DND-41 (cell line): ENCODE data around the gene PHKG2.

Source experiments
- ATAC-seq: fragments of 200-7000 bp; cut with Tn5 transposase; 3 replicates; pipeline ENCODE4 v1.9.1; 2021; ENCODE audit warnings: low read depth; ENCODE audit not compliant: insufficient read depth
- DNase-seq: peaks from one replicate; pipeline ENCODE4 v3.0.0-alpha.2; 2020
- H2AFZ ChIP-seq: 2 replicates; pipeline ENCODE4 v1.6.0; 2012; ENCODE audit warnings: low read depth, low read length
- H3K27ac ChIP-seq: 2 replicates; pipeline ENCODE4 v1.5.1; 2012; ENCODE audit warnings: low read length, inconsistent platforms
- H3K27me3 ChIP-seq: fragments of 200-600 bp; sonication (generic); 2 replicates; pipeline ENCODE4 v1.6.0; 2012; ENCODE audit warnings: low read length, mild to moderate bottlenecking, inconsistent platforms; ENCODE audit not compliant: insufficient read depth, poor library complexity
- H3K36me3 ChIP-seq: 2 replicates; pipeline ENCODE4 v1.5.1; 2012; ENCODE audit warnings: low read length, inconsistent platforms; ENCODE audit not compliant: insufficient read depth
- H3K4me1 ChIP-seq: 2 replicates; pipeline ENCODE4 v1.5.1; 2012; ENCODE audit warnings: mild to moderate bottlenecking, low read length; ENCODE audit not compliant: insufficient read depth
- H3K4me2 ChIP-seq: 2 replicates; pipeline ENCODE4 v1.6.0; 2012; ENCODE audit warnings: mild to moderate bottlenecking, moderate library complexity, low read length, inconsistent platforms; ENCODE audit not compliant: insufficient read depth
- H3K4me3 ChIP-seq, 2 experiments: fragments of 200-600 bp in 1 of 2; shearing (Covaris generic) in 1 of 2; 2 replicates each; pipeline ENCODE4 v1.5.1; 2012 to 2016; ENCODE audit warnings: inconsistent platforms in 2 of 2, low read length in 2 of 2, mild to moderate bottlenecking in 2 of 2, low read depth in 1 of 2, moderate library complexity in 1 of 2
- H3K79me2 ChIP-seq: 2 replicates; pipeline ENCODE4 v1.6.0; 2012; ENCODE audit warnings: low read length, inconsistent platforms; ENCODE audit not compliant: insufficient read depth
- H3K9ac ChIP-seq: 2 replicates; pipeline ENCODE4 v1.6.0; 2012; ENCODE audit warnings: low read depth, mild to moderate bottlenecking, inconsistent platforms, low read length, moderate library complexity
- H3K9me3 ChIP-seq: 2 replicates; pipeline ENCODE4 v1.5.1; 2012; ENCODE audit warnings: low read length, moderate library complexity, mild to moderate bottlenecking, inconsistent platforms; ENCODE audit not compliant: insufficient read depth, severe bottlenecking
- H4K20me1 ChIP-seq: 2 replicates; pipeline ENCODE4 v1.6.0; 2012; ENCODE audit warnings: low read length; ENCODE audit not compliant: insufficient read depth
- EZH2 ChIP-seq: IDR thresholded peaks from 3 replicates; pipeline ENCODE4 v1.6.1; 2012; ENCODE audit warnings: borderline replicate concordance, low read depth, mild to moderate bottlenecking, moderate library complexity, low read length, inconsistent platforms; ENCODE audit not compliant: severe bottlenecking
- TF ChIP-seq, protein P1 (sequence below): IDR thresholded peaks from 2 replicates; pipeline ENCODE4 v1.5.1; 2012; ENCODE audit warnings: borderline replicate concordance, low read length, moderate library complexity, mild to moderate bottlenecking; ENCODE audit not compliant: poor library complexity, severe bottlenecking; ENCODE audit errors: extremely low read depth

Gene PHKG2

DNA sequence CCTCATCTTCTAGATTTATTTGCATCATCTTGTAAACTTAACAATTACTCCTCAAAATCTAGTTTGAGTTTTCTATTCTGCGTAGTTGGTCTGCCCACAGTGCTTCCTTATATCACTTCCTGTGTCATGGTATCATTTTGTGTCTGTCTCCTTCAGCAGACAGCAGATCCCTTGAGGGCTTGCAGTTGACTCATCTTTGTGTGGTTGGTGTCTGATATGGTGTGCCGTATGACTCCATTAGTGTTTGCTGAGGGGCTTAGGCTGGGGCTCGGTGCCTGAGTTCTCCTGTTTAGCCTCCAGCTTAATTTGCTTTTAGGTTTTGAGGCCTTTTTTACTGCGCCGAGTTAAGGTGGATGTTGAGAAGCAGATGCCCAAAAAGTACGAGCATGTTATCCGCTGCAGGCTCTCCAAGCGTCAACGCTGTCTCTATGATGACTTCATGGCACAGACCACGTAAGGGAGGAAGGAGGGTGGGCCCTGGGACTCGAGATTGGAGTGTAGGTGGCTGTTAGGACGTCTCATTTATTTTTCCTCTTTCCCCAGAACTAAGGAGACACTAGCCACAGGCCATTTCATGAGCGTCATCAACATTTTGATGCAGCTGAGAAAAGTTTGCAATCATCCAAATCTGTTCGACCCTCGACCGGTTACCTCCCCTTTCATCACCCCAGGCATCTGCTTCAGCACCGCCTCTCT, 32.3 kb upstream of the PHKG2 start:
- peaks cover 4% of the 10 kb centered on the region; the same call in 1 of the 2 replicates for H3K4me1 ChIP-seq
- ATAC-seq (0 out of 3 replicates have a peak, but pooled peaks have one; percentile 44), DNase-seq (no peak)
- no peak overlapping the region for H3K9ac ChIP-seq
- no peak overlapping the region for H3K27ac ChIP-seq
- no peak overlapping the region for H3K4me2 ChIP-seq
- H2AFZ ChIP-seq = no peak overlapping the region
- no peaks in the 10 kb centered on the region for H3K9me3 ChIP-seq
- no peak overlapping the region for H3K4me3 ChIP-seq
- no peak for TF ChIP-seq EZH2
- TF ChIP-seq, protein P1, sequence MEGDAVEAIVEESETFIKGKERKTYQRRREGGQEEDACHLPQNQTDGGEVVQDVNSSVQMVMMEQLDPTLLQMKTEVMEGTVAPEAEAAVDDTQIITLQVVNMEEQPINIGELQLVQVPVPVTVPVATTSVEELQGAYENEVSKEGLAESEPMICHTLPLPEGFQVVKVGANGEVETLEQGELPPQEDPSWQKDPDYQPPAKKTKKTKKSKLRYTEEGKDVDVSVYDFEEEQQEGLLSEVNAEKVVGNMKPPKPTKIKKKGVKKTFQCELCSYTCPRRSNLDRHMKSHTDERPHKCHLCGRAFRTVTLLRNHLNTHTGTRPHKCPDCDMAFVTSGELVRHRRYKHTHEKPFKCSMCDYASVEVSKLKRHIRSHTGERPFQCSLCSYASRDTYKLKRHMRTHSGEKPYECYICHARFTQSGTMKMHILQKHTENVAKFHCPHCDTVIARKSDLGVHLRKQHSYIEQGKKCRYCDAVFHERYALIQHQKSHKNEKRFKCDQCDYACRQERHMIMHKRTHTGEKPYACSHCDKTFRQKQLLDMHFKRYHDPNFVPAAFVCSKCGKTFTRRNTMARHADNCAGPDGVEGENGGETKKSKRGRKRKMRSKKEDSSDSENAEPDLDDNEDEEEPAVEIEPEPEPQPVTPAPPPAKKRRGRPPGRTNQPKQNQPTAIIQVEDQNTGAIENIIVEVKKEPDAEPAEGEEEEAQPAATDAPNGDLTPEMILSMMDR = no peak
- peaks cover 93% of the 10 kb centered on the region for H3K36me3 ChIP-seq
- H3K79me2 ChIP-seq = peaks cover 68% of the 10 kb centered on the region
- H4K20me1 ChIP-seq = peaks cover 37% of the 10 kb centered on the region
- no peaks in the 10 kb centered on the region for H3K27me3 ChIP-seq

DNA sequence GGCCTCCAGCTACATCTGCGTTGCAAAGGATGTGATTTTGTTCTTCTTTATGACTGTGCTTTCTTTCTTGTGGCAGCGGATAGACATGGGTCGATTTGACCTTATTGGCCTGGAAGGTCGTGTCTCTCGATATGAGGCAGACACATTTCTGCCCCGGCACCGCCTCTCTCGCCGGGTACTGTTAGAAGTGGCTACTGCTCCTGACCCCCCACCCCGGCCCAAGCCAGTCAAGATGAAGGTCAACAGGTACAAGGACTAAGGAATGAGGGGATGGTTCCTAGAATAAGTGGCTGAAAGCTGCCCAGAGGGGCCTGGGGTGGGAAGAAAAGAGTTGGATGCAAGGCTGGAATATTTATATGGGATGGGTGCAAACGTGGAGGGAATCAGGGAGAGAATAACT, 28.1 kb upstream of the PHKG2 start:
- Histone ChIP-seq H3K4me1 (peaks cover 4% of the 10 kb centered on the region; the same call in 1 of the 2 replicates), H3K27me3 (no peaks in the 10 kb centered on the region), H3K4me2 (no peak overlapping the region), H3K9me3 (no peaks in the 10 kb centered on the region), H3K9ac (no peak overlapping the region), H3K79me2 (peaks cover 81% of the 10 kb centered on the region), H2AFZ (no peak overlapping the region), H3K4me3 (no peak overlapping the region), H3K27ac (no peak overlapping the region), H4K20me1 (peaks cover 62% of the 10 kb centered on the region), H3K36me3 (peaks cover 96% of the 10 kb centered on the region)
- no peak for TF ChIP-seq EZH2
- TF ChIP-seq, protein P1 = no peak
- no peak for DNase-seq
- ATAC-seq = no peak

DNA sequence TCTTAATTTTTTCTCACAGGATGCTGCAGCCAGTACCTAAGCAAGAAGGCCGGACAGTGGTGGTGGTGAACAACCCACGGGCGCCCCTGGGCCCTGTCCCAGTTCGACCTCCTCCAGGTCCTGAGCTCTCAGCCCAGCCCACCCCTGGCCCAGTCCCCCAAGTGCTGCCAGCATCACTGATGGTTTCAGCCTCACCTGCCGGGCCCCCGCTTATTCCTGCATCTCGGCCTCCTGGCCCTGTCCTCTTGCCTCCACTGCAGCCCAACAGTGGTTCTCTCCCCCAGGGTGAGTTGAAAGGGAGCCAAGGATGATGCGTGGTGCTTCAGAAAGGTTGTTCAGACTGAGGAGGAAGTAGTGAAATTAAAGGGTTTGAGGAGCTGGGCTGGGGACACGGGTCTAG, 27.5 kb upstream of the PHKG2 start:
- Histone ChIP-seq H3K9ac (no peak overlapping the region), H3K79me2 (peaks cover 81% of the 10 kb centered on the region)
- no peak for ATAC-seq

More for the DNA sequence above, 27.5 kb upstream of the PHKG2 start:
- H3K9me3 ChIP-seq = no peaks in the 10 kb centered on the region
- H3K36me3 ChIP-seq = peaks cover 96% of the 10 kb centered on the region
- no peak overlapping the region for H3K4me3 ChIP-seq
- no peak overlapping the region for H3K27ac ChIP-seq
- no peak for DNase-seq
- H3K27me3 ChIP-seq = no peaks in the 10 kb centered on the region
- H3K4me1 ChIP-seq = peaks cover 4% of the 10 kb centered on the region; the same call in 1 of the 2 replicates
- TF ChIP-seq EZH2 = no peak
- TF ChIP-seq, protein P1 = no peak
- H4K20me1 ChIP-seq = peaks cover 66% of the 10 kb centered on the region
- H3K4me2 ChIP-seq = no peak overlapping the region
- H2AFZ ChIP-seq = no peak overlapping the region
